HEK293 (cell line): ENCODE results near the gene TLE5.

Experiments used
- AEBP2 ChIP-seq: fragments of 450-650 bp; formaldehyde crosslinking; IDR thresholded peaks from 2 replicates; pipeline ENCODE4 v1.5.1; 2016; ENCODE audit warnings: missing biosample characterization, missing genetic modification characterization, borderline replicate concordance
- CTCF ChIP-seq: fragments of 450-650 bp; formaldehyde crosslinking; IDR thresholded peaks from 2 replicates; pipeline ENCODE4 v1.5.1; 2016; ENCODE audit warnings: missing biosample characterization, missing genetic modification characterization
- GLIS1 ChIP-seq: fragments of 450-650 bp; formaldehyde crosslinking; IDR thresholded peaks from 2 replicates; pipeline ENCODE4 v1.5.1; 2016; ENCODE audit warnings: missing biosample characterization, missing genetic modification characterization
- HIC1 ChIP-seq: fragments of 450-650 bp; formaldehyde crosslinking; IDR thresholded peaks from 2 replicates; pipeline ENCODE4 v1.5.1; 2016; ENCODE audit warnings: missing biosample characterization, missing genetic modification characterization
- HOXD13 ChIP-seq: sonication (generic); formaldehyde crosslinking; IDR thresholded peaks from 2 replicates; pipeline ENCODE4 v1.8.0; 2022; ENCODE audit warnings: missing genetic modification reagents, borderline replicate concordance
- IKZF3 ChIP-seq: fragments of 450-650 bp; IDR thresholded peaks from 2 replicates; pipeline ENCODE4 v1.5.0; 2018; ENCODE audit warnings: missing biosample characterization, mild to moderate bottlenecking, missing genetic modification characterization, moderate library complexity
- KLF7 ChIP-seq: fragments of 450-650 bp; formaldehyde crosslinking; IDR thresholded peaks from 2 replicates; pipeline ENCODE4 v1.5.1; 2016; ENCODE audit warnings: missing biosample characterization, missing genetic modification characterization, borderline replicate concordance
- PRDM6 ChIP-seq: fragments of 450-650 bp; formaldehyde crosslinking; IDR thresholded peaks from 2 replicates; pipeline ENCODE4 v1.5.1; 2017; ENCODE audit warnings: missing biosample characterization, missing genetic modification characterization
- SETDB1 ChIP-seq: IDR thresholded peaks from one replicate; pipeline ENCODE4 v1.6.1; 2017; ENCODE audit warnings: mild to moderate bottlenecking, low read length, moderate library complexity, mixed read lengths; ENCODE audit not compliant: insufficient read length
- SP3 ChIP-seq: fragments of 450-650 bp; formaldehyde crosslinking; IDR thresholded peaks from 2 replicates; pipeline ENCODE4 v1.5.1; 2016; ENCODE audit warnings: missing biosample characterization, missing genetic modification characterization
- TRIM28 ChIP-seq: IDR thresholded peaks from 2 replicates; pipeline ENCODE4 v1.6.1; 2011; ENCODE audit warnings: low read length, control low read depth, borderline replicate concordance
- ZBTB49 ChIP-seq: fragments of 450-650 bp; formaldehyde crosslinking; IDR thresholded peaks from 2 replicates; pipeline ENCODE4 v1.5.1; 2016; ENCODE audit warnings: missing biosample characterization, missing genetic modification characterization, low read depth
- ZFHX2 ChIP-seq: fragments of 450-650 bp; formaldehyde crosslinking; conservative IDR thresholded peaks from 2 replicates; pipeline ENCODE4 v1.5.1; 2016; ENCODE audit warnings: missing biosample characterization, missing genetic modification characterization
- ZFP3 ChIP-seq: fragments of 450-650 bp; formaldehyde crosslinking; IDR thresholded peaks from 2 replicates; pipeline ENCODE4 v1.5.1; 2016; ENCODE audit warnings: low read depth, missing biosample characterization, missing genetic modification characterization
- ZFP69B ChIP-seq: fragments of 450-650 bp; formaldehyde crosslinking; IDR thresholded peaks from 2 replicates; pipeline ENCODE4 v1.5.1; 2016; ENCODE audit warnings: missing biosample characterization, missing genetic modification characterization
- ZNF10 ChIP-seq: fragments of 450-650 bp; formaldehyde crosslinking; IDR thresholded peaks from 2 replicates; pipeline ENCODE4 v1.5.1; 2017; ENCODE audit warnings: missing biosample characterization, missing genetic modification characterization
- ZNF114 ChIP-seq: fragments of 450-650 bp; formaldehyde crosslinking; IDR thresholded peaks from 2 replicates; pipeline ENCODE4 v1.5.0; 2017; ENCODE audit warnings: missing biosample characterization, missing genetic modification characterization
- ZNF184 ChIP-seq: fragments of 450-650 bp; IDR thresholded peaks from 2 replicates; pipeline ENCODE4 v1.5.1; 2018; ENCODE audit warnings: missing biosample characterization, mild to moderate bottlenecking, missing genetic modification characterization
- ZNF19 ChIP-seq: fragments of 450-650 bp; formaldehyde crosslinking; IDR thresholded peaks from 2 replicates; pipeline ENCODE4; 2016; ENCODE audit warnings: missing biosample characterization, missing genetic modification characterization, low read depth
- ZNF223 ChIP-seq: fragments of 450-650 bp; formaldehyde crosslinking; IDR thresholded peaks from 2 replicates; pipeline ENCODE4 v1.5.1; 2016; ENCODE audit warnings: missing biosample characterization, missing genetic modification characterization
- ZNF274 ChIP-seq, 2 experiments: fragments of 200-500 bp in 1 of 2; fragments of 450-650 bp in 1 of 2; sonication (Bioruptor generic) in 1 of 2; formaldehyde crosslinking in 1 of 2; IDR thresholded peaks; 2 replicates each; pipeline versions ENCODE4 v1.5.1 to v1.6.1; 2014 to 2016; ENCODE audit warnings: borderline replicate concordance in 1 of 2, inconsistent platforms in 1 of 2, low read length in 1 of 2, missing biosample characterization in 1 of 2, missing genetic modification characterization in 1 of 2
- ZNF302 ChIP-seq: fragments of 450-650 bp; formaldehyde crosslinking; IDR thresholded peaks from 2 replicates; pipeline ENCODE4 v1.5.1; 2016; ENCODE audit warnings: missing biosample characterization, missing genetic modification characterization, low read depth
- ZNF324 ChIP-seq: fragments of 450-650 bp; formaldehyde crosslinking; IDR thresholded peaks from 2 replicates; pipeline ENCODE4 v1.5.1; 2016; ENCODE audit warnings: missing biosample characterization, missing genetic modification characterization
- ZNF366 ChIP-seq: fragments of 450-650 bp; formaldehyde crosslinking; conservative IDR thresholded peaks from 2 replicates; pipeline ENCODE4 v1.5.1; 2016; ENCODE audit warnings: missing biosample characterization, missing genetic modification characterization
- ZNF37A ChIP-seq: fragments of 450-650 bp; IDR thresholded peaks from 2 replicates; pipeline ENCODE4 v1.5.1; 2018; ENCODE audit warnings: missing biosample characterization, missing genetic modification characterization
- ZNF423 ChIP-seq: fragments of 450-650 bp; formaldehyde crosslinking; IDR thresholded peaks from 2 replicates; pipeline ENCODE4 v1.5.1; 2016; ENCODE audit warnings: missing biosample characterization, missing genetic modification characterization
- ZNF521 ChIP-seq: fragments of 450-650 bp; formaldehyde crosslinking; IDR thresholded peaks from 2 replicates; pipeline ENCODE4 v1.5.1; 2017; ENCODE audit warnings: missing biosample characterization, mild to moderate bottlenecking, missing genetic modification characterization
- ZNF558 ChIP-seq: fragments of 450-650 bp; formaldehyde crosslinking; IDR thresholded peaks from 2 replicates; pipeline ENCODE4 v1.5.1; 2016; ENCODE audit warnings: missing biosample characterization, missing genetic modification characterization
- ZNF571 ChIP-seq: fragments of 450-650 bp; formaldehyde crosslinking; IDR thresholded peaks from 2 replicates; pipeline ENCODE4 v1.5.0; 2017; ENCODE audit warnings: missing biosample characterization, missing genetic modification characterization
- ZNF585B ChIP-seq: fragments of 450-650 bp; formaldehyde crosslinking; IDR thresholded peaks from 2 replicates; pipeline ENCODE4 v1.5.1; 2016; ENCODE audit warnings: missing biosample characterization, missing genetic modification characterization
- ZNF677 ChIP-seq: fragments of 450-650 bp; IDR thresholded peaks from 2 replicates; pipeline ENCODE4 v1.5.0; 2018; ENCODE audit warnings: missing biosample characterization, mild to moderate bottlenecking, missing genetic modification characterization, moderate library complexity

The TLE5 gene

GRCh38 chr19:3056417-3057088, 5.7 kb downstream of the TLE5 start (continued):
- TF ChIP-seq ZBTB49 (tag by site-specific recombination) (no peak), HIC1 (tag by site-specific recombination) (no peak), ZNF366 (tag by site-specific recombination) (peak; percentile 73), SETDB1 (no peak), TRIM28 (no peak), ZNF10 (tag by site-specific recombination) (no peak), PRDM6 (no peak), ZNF324 (tag by site-specific recombination) (no peak), ZNF558 (tag by site-specific recombination) (no peak), ZFP3 (tag by site-specific recombination) (peak; percentile 100), ZNF571 (tag by site-specific recombination) (no peak), ZNF585B (no peak), ZNF521 (tag by site-specific recombination) (no peak), ZFHX2 (tag by site-specific recombination) (peak; percentile 92), HOXD13 (CRISPR knock-in tag) (no peak), ZNF19 (tag by site-specific recombination) (no peak), ZNF37A (tag by site-specific recombination) (no peak), ZNF677 (tag by site-specific recombination) (no peak), ZFP69B (tag by site-specific recombination) (peak; percentile 95), ZNF274 (IDR thresholded peaks at IDR 0.05; ENCODE audit: low read length) (no peak), ZNF274 (tag by site-specific recombination; IDR thresholded peaks at IDR 0.05; ENCODE audit: borderline replicate concordance) (no peak), ZNF423 (tag by site-specific recombination) (0 out of 2 replicates have a peak, but pooled peaks have one; percentile 11), AEBP2 (tag by site-specific recombination) (no peak), CTCF (tag by site-specific recombination) (no peak), GLIS1 (tag by site-specific recombination) (peak; percentile 86), IKZF3 (tag by site-specific recombination) (no peak), ZNF184 (tag by site-specific recombination) (no peak), KLF7 (tag by site-specific recombination) (0 out of 2 replicates have a peak, but pooled peaks have one; percentile 38), ZNF223 (tag by site-specific recombination) (no peak), ZNF302 (tag by site-specific recombination) (no peak), SP3 (tag by site-specific recombination) (peak; percentile 52), ZNF114 (tag by site-specific recombination) (no peak)
